Stimulated activated CD8-positive, alpha-beta memory T cell treated with anti-CD3 and anti-CD28 coated beads, Interleukin-7, amount 100 ng/mL, for 24 hours (primary cell): Measurements from ENCODE around the gene HUNK.
"Not testable (repeated sequence)": the region's sequence is repeated elsewhere in the genome, so short reads cannot be mapped to it uniquely, and the experiment has no call there.

Source experiments
- DNase-seq: peaks from one replicate; pipeline ENCODE4 v3.0.0-alpha.2; 2020; ENCODE audit warnings: low read depth

HUNK gene

GRCh38 chr21:31999810-32000468, 127.1 kb downstream of the HUNK start:
- no peak for DNase-seq

- no peak for DNase-seq
These were observed 128.6 kb downstream of the HUNK start for GRCh38 chr21:32001390-32001789.

- DNase-seq = no peak
These were observed 130.6 kb downstream of the HUNK start for GRCh38 chr21:32003411-32003810.

GRCh38 chr21:32004291-32004690, 131.5 kb downstream of the HUNK start:
- no peak for DNase-seq

- no peak for DNase-seq
These were observed 134.6 kb downstream of the HUNK start for GRCh38 chr21:32007456-32007855.

GRCh38 chr21:32008714-32009113, 135.9 kb downstream of the HUNK start:
- no peak for DNase-seq

GRCh38 chr21:32009263-32009662, 136.4 kb downstream of the HUNK start:
- DNase-seq = no peak

- DNase-seq = no peak
These were observed 142.8 kb downstream of the HUNK start for GRCh38 chr21:32015461-32016139.

GRCh38 chr21:32018381-32018780, 145.6 kb downstream of the HUNK start:
- no peak for DNase-seq

GRCh38 chr21:32020564-32020963, 147.7 kb downstream of the HUNK start:
- no peak for DNase-seq

- no peak for DNase-seq
These were observed 148.6 kb downstream of the HUNK start for GRCh38 chr21:32021319-32021994.

- no peak for DNase-seq
These were observed 149.3 kb downstream of the HUNK start for GRCh38 chr21:32022146-32022545.

- DNase-seq = no peak
These were observed 157.4 kb downstream of the HUNK start for GRCh38 chr21:32030146-32030652.

GRCh38 chr21:32034850-32035249, 162.0 kb downstream of the HUNK start:
- no peak for DNase-seq

- no peak for DNase-seq
These were observed 162.8 kb downstream of the HUNK start for GRCh38 chr21:32035617-32036016.

GRCh38 chr21:32036756-32037155, 163.9 kb downstream of the HUNK start:
- no peak for DNase-seq

- DNase-seq = not testable (repeated sequence)
These were observed 165.9 kb downstream of the HUNK start for GRCh38 chr21:32038751-32039150.

- DNase-seq = no peak
These were observed 170.6 kb downstream of the HUNK start for GRCh38 chr21:32043458-32043857.

GRCh38 chr21:32044205-32045180, 171.7 kb downstream of the HUNK start:
- no peak for DNase-seq

- no peak for DNase-seq
These were observed 173.4 kb downstream of the HUNK start for GRCh38 chr21:32046191-32046590.

- no peak for DNase-seq
These were observed 175.5 kb downstream of the HUNK start for GRCh38 chr21:32048353-32048752.
